ENCODE measurements around the gene TANC1.

GRCh38 chr2:159209341-159210306, 241.2 kb downstream of the TANC1 start:
- TF ChIP-seq CTCF (conservative IDR thresholded peaks at IDR 0.05 in 1 of 2, IDR thresholded peaks at IDR 0.05 in 1 of 2; ENCODE audit: extremely low read depth in 1 of 2, insufficient read depth in 1 of 2, low read depth in 1 of 2, low read length in 2 of 2): no peak
- no peak for TF ChIP-seq EZH2 (IDR thresholded peaks at IDR 0.05; ENCODE audit: borderline replicate concordance, low read length)
